HepG2 (cell line): ENCODE measurements around the gene MPI. TPM values are rescaled to one million over a fixed set of nuclear protein-coding genes. Genes with fewer than 3 reads are reported as not detected.

Experiments used
- CBFB ChIP-seq: sonication (generic); formaldehyde crosslinking; IDR thresholded peaks from 2 replicates; pipeline ENCODE4 v1.4.0; 2020; ENCODE audit warnings: missing genetic modification reagents
- FOXA1 ChIP-seq, 2 experiments: fragments of 450-650 bp in 1 of 2; sonication (generic) in 1 of 2; formaldehyde crosslinking in 1 of 2; IDR thresholded peaks; 2 replicates each; pipeline versions ENCODE4 v1.4.0 to v1.6.1; 2016 to 2020; ENCODE audit warnings: missing genetic modification reagents in 1 of 2
- HINFP ChIP-seq: sonication (generic); formaldehyde crosslinking; IDR thresholded peaks from 2 replicates; pipeline ENCODE4 v1.4.0; 2020; ENCODE audit warnings: low read depth, mild to moderate bottlenecking, missing genetic modification reagents
- HMGXB3 ChIP-seq: sonication (generic); formaldehyde crosslinking; IDR thresholded peaks from 2 replicates; pipeline ENCODE4 v1.4.0; 2020; ENCODE audit warnings: missing genetic modification reagents, borderline replicate concordance
- MIER2 ChIP-seq: IDR thresholded peaks from 2 replicates; pipeline ENCODE4 v1.6.1; 2016; ENCODE audit warnings: missing biosample characterization, missing genetic modification reagents
- NR2F6 ChIP-seq, 2 experiments: IDR thresholded peaks; 2 replicates each; pipeline ENCODE4 v1.6.1; 2016; ENCODE audit warnings: antibody characterized with exemption in 1 of 2, mild to moderate bottlenecking in 1 of 2
- ONECUT2 ChIP-seq: sonication (generic); formaldehyde crosslinking; IDR thresholded peaks from 2 replicates; pipeline ENCODE4 v1.4.0; 2020; ENCODE audit warnings: missing genetic modification reagents
- SAFB2 ChIP-seq: sonication (generic); formaldehyde crosslinking; IDR thresholded peaks from 2 replicates; pipeline ENCODE4 v1.5.1; 2020; ENCODE audit warnings: missing genetic modification reagents, low read depth, mild to moderate bottlenecking, borderline replicate concordance
- SMC3 ChIP-seq: IDR thresholded peaks from 2 replicates; pipeline ENCODE4 v1.6.1; 2011; ENCODE audit warnings: low read length, improper control_type of control experiment
- ZFP62 ChIP-seq: sonication (generic); formaldehyde crosslinking; IDR thresholded peaks from 2 replicates; pipeline ENCODE4 v1.4.0; 2020; ENCODE audit warnings: missing genetic modification reagents
- ZNF275 ChIP-seq: sonication (generic); formaldehyde crosslinking; IDR thresholded peaks from 2 replicates; pipeline ENCODE4 v1.8.0; 2022; ENCODE audit warnings: missing genetic modification reagents, mild to moderate bottlenecking, inconsistent platforms, borderline replicate concordance
- ZNF446 ChIP-seq: sonication (generic); formaldehyde crosslinking; IDR thresholded peaks from 2 replicates; pipeline ENCODE4 v1.5.0; 2020; ENCODE audit warnings: mild to moderate bottlenecking, missing genetic modification reagents
- ZNF513 ChIP-seq: sonication (generic); formaldehyde crosslinking; conservative IDR thresholded peaks from 2 replicates; pipeline ENCODE4 v1.5.0; 2020; ENCODE audit warnings: missing genetic modification reagents
- ZNF639 ChIP-seq: conservative IDR thresholded peaks from 2 replicates; pipeline ENCODE4 v1.6.1; 2018; ENCODE audit warnings: missing genetic modification reagents
- polyA plus RNA-seq, 8 experiments: library from polyadenylated mRNA; depleted of rRNA in 3 of 8; stranded (reverse) in 7 of 8; unstranded in 1 of 8; fragments of >200 nt; fragmentation: Illumina TruSeq in 4 of 8; extraction: Trizol in 4 of 8; gene quantifications; 2 replicates each; pipeline versions ENCODE4 v1.2.1 to v1.2.3, GENCODE V29; 2011 to 2016; ENCODE audit warnings: low read depth in 4 of 8, missing spikeins in 1 of 8, mixed read lengths in 1 of 8; ENCODE audit not compliant: insufficient read depth in 1 of 8
- total RNA-seq, 5 experiments: library from RNA; depleted of rRNA; stranded (reverse); fragments of >200 nt; fragmentation: Illumina TruSeq; extraction: Trizol; gene quantifications; 2 replicates each; pipeline ENCODE4 v1.2.3, GENCODE V29; 2016; ENCODE audit warnings: low read depth in 1 of 5
- TF ChIP-seq, protein P1 (sequence below): sonication (generic); formaldehyde crosslinking; IDR thresholded peaks from 2 replicates; pipeline ENCODE4 v1.8.0; 2022; ENCODE audit warnings: mild to moderate bottlenecking, missing genetic modification reagents

Gene MPI
- total and polyA plus RNA-seq, 2 of the 13 experiments (the other 11 are each of a cell fraction or from before 2014, with no cell fraction given): 36.9 to 63.5 TPM

GRCh38 chr15:74950078-74950908 is 60.5 kb downstream of the MPI start (continued):
- no peak for TF ChIP-seq ZNF639 (CRISPR knock-in tag)
- TF ChIP-seq ONECUT2: no peak
- TF ChIP-seq HINFP (CRISPR knock-in tag): no peak
- no peak for TF ChIP-seq ZFP62
- TF ChIP-seq FOXA1 (IDR thresholded peaks at IDR 0.05): no peak
- no peak for TF ChIP-seq FOXA1 (CRISPR knock-in tag; IDR thresholded peaks at IDR 0.05)
- no peak for TF ChIP-seq SAFB2 (CRISPR knock-in tag)
- TF ChIP-seq, protein P1, sequence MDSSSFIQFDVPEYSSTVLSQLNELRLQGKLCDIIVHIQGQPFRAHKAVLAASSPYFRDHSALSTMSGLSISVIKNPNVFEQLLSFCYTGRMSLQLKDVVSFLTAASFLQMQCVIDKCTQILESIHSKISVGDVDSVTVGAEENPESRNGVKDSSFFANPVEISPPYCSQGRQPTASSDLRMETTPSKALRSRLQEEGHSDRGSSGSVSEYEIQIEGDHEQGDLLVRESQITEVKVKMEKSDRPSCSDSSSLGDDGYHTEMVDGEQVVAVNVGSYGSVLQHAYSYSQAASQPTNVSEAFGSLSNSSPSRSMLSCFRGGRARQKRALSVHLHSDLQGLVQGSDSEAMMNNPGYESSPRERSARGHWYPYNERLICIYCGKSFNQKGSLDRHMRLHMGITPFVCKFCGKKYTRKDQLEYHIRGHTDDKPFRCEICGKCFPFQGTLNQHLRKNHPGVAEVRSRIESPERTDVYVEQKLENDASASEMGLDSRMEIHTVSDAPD (CRISPR knock-in tag): no peak
- no peak for TF ChIP-seq ZNF513 (CRISPR knock-in tag)
- peak; percentile 92 for TF ChIP-seq SMC3
- TF ChIP-seq HMGXB3 (CRISPR knock-in tag): 0 out of 2 replicates have a peak, but pooled peaks have one; percentile 52
- no peak for TF ChIP-seq ZNF446
- TF ChIP-seq NR2F6 (IDR thresholded peaks at IDR 0.05): no peak
- peak; percentile 47; the same call in 1 of the 2 replicates for TF ChIP-seq NR2F6 (CRISPR knock-in tag; IDR thresholded peaks at IDR 0.05)
- no peak for TF ChIP-seq ZNF275 (CRISPR knock-in tag)
- TF ChIP-seq CBFB (CRISPR knock-in tag): 0 out of 2 replicates have a peak, but pooled peaks have one; percentile 19
- peak; percentile 80 for TF ChIP-seq MIER2
